Measurements from ENCODE around the gene APOBEC4.
"Not testable (repeated sequence)": the region's sequence is repeated elsewhere in the genome, so short reads cannot be mapped to it uniquely, and the experiment has no call there.

APOBEC4 gene

DNA sequence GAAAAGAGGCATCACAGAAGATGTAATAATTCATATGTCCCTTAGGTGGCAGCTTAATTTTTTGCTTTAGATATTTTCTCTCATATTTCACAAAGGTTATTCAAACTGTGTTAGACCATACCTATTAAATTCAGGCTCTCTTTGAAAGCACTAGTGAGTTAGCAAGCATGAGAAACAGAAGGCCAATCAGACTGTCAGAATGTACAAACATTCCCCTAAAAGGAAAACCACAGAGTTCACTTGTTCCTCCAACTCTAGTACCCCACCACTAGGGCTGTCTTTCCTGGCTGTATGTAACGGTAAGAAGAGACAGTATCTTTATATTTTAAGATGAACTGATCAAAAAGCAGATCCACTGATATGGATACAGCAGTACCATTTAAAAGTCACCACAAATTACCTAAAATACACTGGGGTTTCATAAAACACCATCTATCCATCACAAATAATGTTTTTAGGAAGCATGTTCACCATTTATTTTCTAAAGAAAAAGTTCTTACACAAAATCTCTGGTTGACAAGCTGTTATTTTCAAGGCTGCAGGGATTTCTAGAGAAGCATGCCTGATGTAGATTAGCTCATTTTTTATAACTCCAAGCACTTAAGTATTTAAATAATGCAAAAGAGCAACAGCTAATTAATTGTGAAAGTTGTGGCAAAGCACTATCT, 19.3 kb downstream of the APOBEC4 start:
- peak; percentile 22 to 39 for DNase-seq

DNA sequence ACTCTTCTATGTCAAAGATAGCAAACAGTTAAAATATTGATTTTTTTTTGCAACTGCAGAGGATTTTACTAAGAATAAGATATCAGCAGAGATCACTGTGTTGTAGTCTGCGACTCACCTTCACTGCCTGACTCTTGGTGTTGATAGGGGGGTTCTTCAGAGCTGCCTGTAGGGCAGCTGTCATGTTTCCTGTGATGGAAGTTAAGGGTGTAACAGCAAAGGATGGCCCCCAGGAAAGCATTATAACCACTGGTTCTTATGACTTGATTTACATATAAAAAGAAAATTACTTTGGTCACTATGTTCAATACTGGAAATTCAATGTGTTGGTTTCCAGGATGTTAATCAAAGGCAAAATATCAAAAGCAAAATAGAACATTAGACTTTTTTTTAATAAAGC, 20.2 kb downstream of the APOBEC4 start:
- DNase-seq: no peak

DNA sequence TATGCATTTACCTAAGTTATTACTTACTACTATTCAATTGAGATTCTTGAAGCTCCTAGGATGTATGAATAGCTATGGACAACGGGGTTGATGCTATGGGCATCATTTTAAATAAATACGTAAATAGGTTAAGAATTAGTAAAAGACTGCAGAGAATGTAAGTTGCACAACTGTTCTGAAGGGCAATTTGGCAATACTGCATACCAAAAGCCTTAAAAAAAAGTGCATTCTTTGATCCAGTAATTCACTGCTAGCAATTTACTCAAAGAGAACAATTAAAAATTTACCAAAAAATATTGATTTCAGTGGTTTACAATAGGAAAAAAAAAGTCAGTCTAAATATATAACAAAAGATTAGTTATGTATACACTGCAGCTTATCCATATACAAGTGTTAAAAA, 21.0 kb downstream of the APOBEC4 start:
- no peak for DNase-seq

DNA sequence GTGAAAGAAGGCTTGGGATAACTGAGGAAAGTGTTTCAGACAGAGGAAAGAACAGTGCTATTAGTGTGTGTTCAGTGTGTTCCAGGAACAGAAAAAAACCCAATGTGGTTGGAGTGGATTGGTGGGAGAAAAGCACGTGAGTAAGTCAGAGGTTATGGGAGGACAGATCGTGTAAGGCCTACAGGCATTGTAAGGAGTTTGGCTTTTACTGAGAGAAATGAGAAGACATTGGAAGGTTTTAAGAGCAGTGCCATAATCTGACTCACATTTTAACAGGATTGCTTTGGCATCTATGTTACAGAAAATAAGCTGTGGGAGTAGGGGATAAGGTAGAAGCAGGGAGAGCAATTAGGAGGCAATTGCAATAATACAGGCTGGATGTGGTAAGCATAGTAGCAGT, 22.4 kb downstream of the APOBEC4 start:
- DNase-seq: no peak

GRCh38 chr1:183628537-183628936, 24.6 kb downstream of the APOBEC4 start:
- DNase-seq: no peak

DNA sequence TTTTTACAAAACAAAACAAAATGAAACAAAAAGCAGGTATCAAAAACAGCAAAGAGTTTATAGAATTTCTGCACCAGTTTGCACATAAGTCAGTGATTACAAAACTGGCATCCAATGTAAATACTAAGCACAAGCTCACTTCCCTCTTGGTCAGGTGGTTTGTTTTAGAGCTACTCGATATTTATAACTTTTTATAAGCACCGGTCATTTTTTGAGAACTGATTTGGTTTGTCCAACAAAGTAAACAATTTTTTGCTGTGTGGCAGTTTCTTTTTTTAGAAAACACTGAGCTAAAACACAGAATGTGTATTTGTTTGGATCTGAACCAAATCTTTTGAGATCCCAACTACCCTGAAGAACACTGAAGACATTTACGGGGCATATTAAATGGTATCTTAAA, 26.9 kb downstream of the APOBEC4 start:
- not testable (repeated sequence) for DNase-seq

DNA sequence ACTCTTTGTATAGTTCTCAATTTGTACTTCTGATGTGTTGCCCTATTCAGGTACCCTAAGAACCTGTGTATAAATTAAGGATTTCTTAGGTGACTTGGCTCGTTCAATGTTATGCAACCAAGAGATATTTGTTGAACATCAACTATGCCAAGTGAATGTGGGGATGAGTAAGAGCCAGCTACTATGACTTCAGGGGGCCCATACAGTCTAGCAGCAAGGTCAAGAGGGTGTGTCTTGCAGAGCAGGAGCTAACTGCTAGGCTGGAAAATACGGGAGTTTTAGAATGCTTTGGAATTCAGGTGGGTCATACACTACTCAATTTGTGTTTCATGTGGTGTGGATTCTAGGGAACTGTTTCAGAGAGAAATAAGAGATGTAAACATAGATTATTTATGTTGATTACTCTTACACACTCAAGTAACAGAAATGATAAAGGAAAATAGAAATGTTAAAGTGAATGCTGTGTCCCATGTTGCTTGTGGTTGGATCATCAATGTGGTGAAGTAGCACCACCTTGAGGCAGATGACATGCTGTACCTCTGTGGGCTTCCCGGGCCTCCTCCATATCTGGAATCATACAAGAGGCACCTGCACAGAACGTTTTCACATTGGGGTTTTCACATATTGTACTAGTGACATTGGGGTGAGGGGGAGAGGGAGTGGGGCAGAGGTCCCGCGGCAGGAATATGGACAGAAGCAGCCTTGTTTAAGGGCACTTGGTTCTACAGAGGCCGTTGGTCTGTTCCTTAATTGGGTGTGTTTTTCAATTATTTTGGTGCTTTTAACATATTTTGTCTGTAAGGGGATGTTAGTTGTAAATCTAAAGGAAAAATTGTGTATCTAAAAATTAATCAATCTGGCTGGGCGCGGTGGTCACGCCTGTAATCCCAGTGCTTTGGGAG, 30.0 kb downstream of the APOBEC4 start:
- peak; percentile 37 to 51 for DNase-seq

DNA sequence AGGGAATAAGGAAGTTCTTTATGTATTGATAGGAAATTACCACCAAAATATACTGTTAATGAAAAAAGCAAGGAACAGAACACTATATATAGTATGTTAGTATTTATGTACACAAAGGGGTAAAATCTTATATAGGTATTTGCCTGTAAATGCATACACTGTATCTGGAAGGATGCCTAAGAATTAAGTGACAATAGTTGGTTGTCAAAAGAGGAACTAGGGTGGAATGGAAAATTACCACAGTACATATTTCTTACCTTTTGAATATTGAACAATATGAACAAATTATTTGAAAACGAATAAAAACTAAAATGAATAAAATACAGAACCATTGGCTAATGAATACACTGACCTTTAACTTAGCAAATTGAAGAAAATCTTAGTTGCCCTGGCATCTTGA, 31.1 kb downstream of the APOBEC4 start:
- no peak for DNase-seq

DNA sequence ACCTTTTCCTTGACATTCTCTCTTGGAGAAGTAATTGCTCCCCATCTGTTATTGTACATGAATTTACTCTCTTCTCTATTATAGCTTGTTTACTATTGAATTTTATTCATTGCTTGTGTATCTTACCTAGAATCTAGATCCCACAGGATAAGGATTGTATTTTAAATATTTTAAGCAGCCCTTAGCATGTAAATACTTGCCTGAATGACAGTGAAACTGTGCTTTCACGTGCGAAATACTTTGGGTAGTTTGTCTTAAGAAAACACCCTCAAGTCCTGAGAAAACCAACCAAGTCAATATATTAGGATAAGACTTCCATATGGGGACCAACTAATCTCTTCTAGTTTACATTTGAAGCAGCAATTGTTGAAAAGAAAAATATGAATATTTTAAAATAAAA, 32.8 kb downstream of the APOBEC4 start:
- DNase-seq: no peak

GRCh38 chr1:183619781-183620180, 33.3 kb downstream of the APOBEC4 start:
- no peak for DNase-seq

DNA sequence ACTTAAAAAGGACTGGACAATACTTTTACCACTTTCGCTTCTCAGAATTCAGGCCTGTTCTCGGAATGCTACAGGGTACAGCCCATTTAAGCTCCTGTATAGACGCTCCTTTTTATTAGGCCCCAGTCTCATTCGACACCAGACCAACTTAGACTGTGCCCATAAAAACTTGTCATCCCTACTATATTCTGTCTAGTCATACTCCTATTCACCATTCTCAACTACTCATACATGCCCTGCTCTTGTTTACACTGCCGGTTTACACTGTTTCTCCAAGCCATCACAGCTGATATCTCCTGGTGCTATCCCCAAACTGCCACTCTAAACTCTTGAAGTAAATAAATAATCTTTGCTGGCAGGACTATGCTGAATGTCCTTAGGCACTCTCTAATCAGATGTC, 34.9 kb downstream of the APOBEC4 start:
- DNase-seq: not testable (repeated sequence)

DNA sequence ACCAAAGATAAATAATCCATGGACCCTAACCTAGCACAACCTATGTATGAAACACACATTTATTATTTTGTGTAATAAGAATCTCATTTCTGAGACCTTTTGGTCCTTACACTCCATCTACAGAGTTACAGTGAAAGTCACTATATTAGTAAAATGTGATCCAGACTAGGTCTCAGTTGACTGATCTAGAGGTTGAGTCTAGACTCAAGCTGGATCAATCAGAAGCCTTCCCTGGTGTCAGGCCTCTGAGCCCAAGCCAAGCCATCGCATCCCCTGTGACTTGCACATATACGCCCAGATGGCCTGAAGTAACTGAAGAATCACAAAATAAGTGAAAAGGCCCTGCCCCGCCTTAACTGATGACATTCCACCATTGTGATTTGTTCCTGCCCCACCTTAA, 40.1 kb downstream of the APOBEC4 start:
- DNase-seq: not testable (repeated sequence)

GRCh38 chr1:183612407-183612806, 40.7 kb downstream of the APOBEC4 start:
- DNase-seq: no peak

DNA sequence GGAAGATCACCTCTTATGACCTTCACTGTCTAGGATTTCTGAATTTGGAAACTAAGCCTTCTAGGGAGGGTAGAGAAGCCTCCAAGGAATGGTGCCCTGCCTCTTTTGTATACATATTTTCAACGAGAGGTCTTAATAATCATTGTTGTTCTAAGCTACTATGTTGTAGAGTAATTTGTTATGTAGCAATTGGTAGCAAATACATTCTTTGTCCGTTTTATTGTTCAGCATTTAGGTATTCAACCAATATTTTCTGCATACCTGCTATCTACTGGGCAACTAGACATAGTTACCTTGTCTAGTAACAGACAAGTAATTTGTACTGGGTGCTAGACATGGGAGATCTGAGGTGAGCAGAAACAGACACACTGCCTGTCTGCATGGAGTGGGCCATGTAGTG, 42.1 kb downstream of the APOBEC4 start:
- DNase-seq: no peak

- DNase-seq: no peak
Measured at GRCh38 chr1:183609759-183610452, 43.2 kb downstream of the APOBEC4 start.

- DNase-seq: no peak
Measured at GRCh38 chr1:183609313-183609712, 43.8 kb downstream of the APOBEC4 start.

DNA sequence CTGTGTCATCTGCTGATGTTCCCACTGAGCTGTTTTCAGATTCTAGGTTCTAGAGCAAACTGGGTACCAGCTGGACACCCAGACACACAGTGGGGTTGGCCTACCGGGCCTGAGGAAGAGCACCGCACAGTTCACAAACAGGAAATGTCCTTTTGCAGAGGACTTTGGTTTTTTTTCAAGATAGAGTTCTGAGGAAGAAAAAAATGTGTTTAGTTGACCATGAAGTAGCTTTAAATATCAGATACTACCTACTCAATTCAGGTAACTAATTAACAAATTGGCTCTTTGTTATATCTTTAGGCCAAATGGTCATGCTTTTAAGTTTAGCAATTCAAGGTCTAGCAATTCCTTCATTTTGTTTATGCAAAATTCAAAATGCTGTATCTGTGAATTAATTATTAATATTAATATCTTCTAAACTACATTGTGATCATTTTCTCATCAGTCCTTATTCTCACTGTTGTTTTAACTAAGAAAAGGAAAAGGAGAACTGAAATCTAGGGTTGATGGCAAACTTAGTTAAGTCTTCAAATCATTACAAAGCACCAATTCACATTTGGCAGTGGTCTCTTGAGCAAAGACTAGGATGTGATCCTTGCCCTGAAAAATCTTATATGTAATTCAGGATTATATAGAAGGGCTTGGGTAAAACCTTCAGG, 45.7 kb downstream of the APOBEC4 start:
- DNase-seq: no peak

DNA sequence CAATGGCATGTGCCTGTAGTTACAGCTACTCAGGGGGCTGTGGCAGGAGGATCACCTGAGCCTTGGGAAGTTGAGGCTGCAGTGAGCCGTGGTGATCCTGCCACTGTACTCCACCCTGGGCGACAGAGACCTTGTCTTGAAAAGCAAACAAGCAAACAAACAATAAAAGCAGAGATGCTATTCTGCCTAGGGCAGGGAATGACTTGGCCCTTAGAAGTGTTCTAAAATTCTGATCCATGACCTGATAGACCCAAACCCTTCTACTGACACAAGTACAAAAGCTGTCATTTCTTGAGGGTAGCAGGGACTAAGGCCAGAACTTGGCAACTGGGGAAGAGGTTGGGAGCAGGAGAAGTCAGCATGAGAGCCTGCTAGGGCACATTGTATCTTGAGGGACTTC, 47.2 kb downstream of the APOBEC4 start:
- no peak for DNase-seq

GRCh38 chr1:183604815-183605214, 48.3 kb downstream of the APOBEC4 start:
- no peak for DNase-seq

- no peak for DNase-seq
Measured at GRCh38 chr1:183604038-183604808, 48.9 kb downstream of the APOBEC4 start.

DNA sequence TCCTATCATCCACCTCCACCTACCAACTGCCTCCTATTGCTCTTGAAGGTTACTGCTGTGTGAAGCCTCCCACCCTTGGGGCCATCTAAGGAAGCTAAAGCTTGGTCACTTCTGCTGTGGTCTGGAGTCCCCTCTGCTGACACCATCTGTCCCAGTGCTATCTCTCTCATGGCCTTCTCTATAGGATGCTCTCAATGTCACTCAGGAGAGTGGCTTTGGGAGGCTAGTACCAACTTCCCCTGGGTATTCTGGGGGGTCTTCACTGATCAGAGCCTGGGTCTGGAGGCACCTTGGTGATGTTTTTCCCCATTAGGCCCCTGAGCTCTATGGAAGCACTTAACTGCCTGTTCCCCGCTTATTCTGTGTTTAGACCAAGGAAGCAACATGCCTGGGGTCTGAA, 50.6 kb downstream of the APOBEC4 start:
- no peak for DNase-seq

DNA sequence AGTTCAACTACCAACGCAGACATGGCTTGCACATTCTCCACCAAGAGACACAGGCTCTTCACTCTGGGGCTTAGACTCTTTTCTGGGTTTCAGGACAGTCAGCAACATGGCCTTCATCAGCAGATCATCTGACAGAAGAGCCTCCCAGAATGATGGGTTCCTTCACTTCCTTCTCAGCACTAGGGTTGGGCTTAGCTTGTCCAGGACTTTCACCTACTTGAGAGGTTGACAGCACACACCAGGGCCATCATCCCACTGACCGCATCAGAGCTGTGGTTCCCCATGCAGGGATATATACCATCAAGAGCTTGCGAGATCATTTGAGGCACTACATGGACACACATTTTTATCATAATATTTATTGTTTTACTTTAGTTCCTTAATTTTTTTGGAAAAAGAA, 52.5 kb downstream of the APOBEC4 start:
- DNase-seq: no peak
